ENCODE measurements around the gene MARK2. TPM values are rescaled to one million over a fixed set of nuclear protein-coding genes. Genes with fewer than 3 reads are reported as not detected.

MARK2 gene
- total and polyA plus RNA-seq, 10 of the 15 experiments (the other 5 are each of a cell fraction or from before 2014, with no cell fraction given), result 0.19 to 29.5 (median 13.2) TPM

GRCh38 chr11:63907808-63908530 lies 69.1 kb downstream of the MARK2 start:
- TF ChIP-seq BCL3 (IDR thresholded peaks at IDR 0.05; ENCODE audit: borderline replicate concordance, insufficient read depth, low read depth, low read length, poor library complexity, severe bottlenecking), result no peak
- no peak for TF ChIP-seq FOXM1 (IDR thresholded peaks at IDR 0.05; ENCODE audit: low read depth, low read length)
- no peak for TF ChIP-seq MLLT1 (IDR thresholded peaks at IDR 0.05)
- TF ChIP-seq RELB (IDR thresholded peaks at IDR 0.05; ENCODE audit: low read depth), result no peak
- TF ChIP-seq E4F1 (IDR thresholded peaks at IDR 0.05; ENCODE audit: borderline replicate concordance, partially characterized antibody), result no peak
- TF ChIP-seq CEBPB (IDR thresholded peaks at IDR 0.05; ENCODE audit: borderline replicate concordance in 1 of 2, low read depth in 2 of 2, low read length in 2 of 2), result no peak
- TF ChIP-seq SUPT20H (IDR thresholded peaks at IDR 0.05; ENCODE audit: borderline replicate concordance, control insufficient read depth, low read depth, low read length), result no peak
- no peak for TF ChIP-seq SIX5 (IDR thresholded peaks at IDR 0.05; ENCODE audit: low read depth, low read length, severe bottlenecking)
- no peak for TF ChIP-seq CHD1 (IDR thresholded peaks at IDR 0.05; ENCODE audit: low read depth, low read length)
- no peak; the same call in 1 of the 2 replicates for TF ChIP-seq POLR2A (IDR thresholded peaks at IDR 0.05; ENCODE audit: low read depth, low read length)
- FAIRE-seq, result no peak
- no peak overlapping the region for H3K27ac ChIP-seq (ENCODE audit: control insufficient read depth, insufficient read depth)
- no peak for DNase-seq (ENCODE audit: low read depth, low spot score)
- 90% methylated on average over 15 of the region's 21 CpGs for WGBS (ENCODE audit: insufficient coverage, insufficient replicate concordance, low lambda C conversion rate, missing lambda C conversion rate)
- H3K4me2 ChIP-seq (ENCODE audit: control insufficient read depth, insufficient read depth), result no peak overlapping the region
- no TSS peak for BruUV-seq (replicated peaks)
- RAD21 ChIA-PET (ENCODE audit: unreplicated experiment), result no interaction called here
- ATAC-seq, result no peak
- H3K79me2 ChIP-seq (ENCODE audit: control insufficient read depth, insufficient read depth, low read length), result no peaks in the 10 kb centered on the region
- intact Hi-C loops (cut with micrococcal nuclease; ENCODE audit: unreplicated experiment) (no loop called here), in situ Hi-C loops (cut with MboI) (no loop called here)
- POLR2A ChIA-PET, result no interaction called here
- peaks cover 12 to 30% of the 10 kb centered on the region in 2 experiments; a peak in 3 of 4 replicates for H3K36me3 ChIP-seq (ENCODE audit: control insufficient read depth in 2 of 2, insufficient read depth in 2 of 2, low read length in 1 of 2)
- CTCF ChIA-PET, result interaction anchor here (1.9 kb wide), 1 partner anchor 71 kb away, joined by 25 read pairs; no protein-coding TSS in a partner anchor
- no peak overlapping the region for H3K4me3 ChIP-seq
- no peak overlapping the region for H2AFZ ChIP-seq (ENCODE audit: control insufficient read depth, low read depth, low read length)
- no peaks in the 10 kb centered on the region for H3K9me3 ChIP-seq (replicated peaks; ENCODE audit: control insufficient read depth, insufficient read depth, low read length)
- SMC1A ChIA-PET (ENCODE audit: uncharacterized antibody, unreplicated experiment), result interaction anchor here (1.9 kb wide), 1 partner anchor 70 kb away, joined by 17 read pairs; no protein-coding TSS in a partner anchor
- H3K27me3 ChIP-seq (replicated peaks in 1 of 2; ENCODE audit: control insufficient read depth in 2 of 2, insufficient read depth in 2 of 2, low read length in 1 of 2), result no peaks in the 10 kb centered on the region
- no peaks in the 10 kb centered on the region for H3K4me1 ChIP-seq (ENCODE audit: control insufficient read depth, insufficient read depth, low read length)
- H4K20me1 ChIP-seq (ENCODE audit: control insufficient read depth, insufficient read depth), result no peaks in the 10 kb centered on the region
- no peak overlapping the region for H3K9ac ChIP-seq (ENCODE audit: control insufficient read depth, insufficient read depth, low read length)

All from GM12878 (cell line).